ENCODE measurements around the gene POU2AF3. TPM values are rescaled to one million over a fixed set of nuclear protein-coding genes. Genes with fewer than 3 reads are reported as not detected.

POU2AF3 gene
- total RNA-seq, 1 experiment from 2014 or later = not detected

DNA sequence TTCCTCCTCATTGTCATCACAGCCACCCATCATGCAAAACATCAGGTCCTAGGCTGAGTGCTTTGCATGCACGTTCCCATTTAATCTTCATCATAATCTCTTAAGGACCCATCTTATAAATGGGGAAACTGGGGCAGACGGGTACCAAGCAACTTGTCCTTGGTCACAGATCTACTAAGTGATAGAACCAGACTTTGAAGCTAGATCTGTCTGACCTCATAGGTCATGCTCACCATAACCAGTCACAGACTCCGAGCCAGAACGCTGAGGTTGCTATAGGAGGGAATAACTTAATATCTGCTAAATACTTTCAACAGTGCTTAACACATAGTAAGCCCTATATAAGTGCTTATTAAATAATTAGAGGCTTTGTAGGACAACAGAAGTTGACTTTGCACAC is 37.7 kb downstream of the POU2AF3 start:
- H3K9me3 ChIP-seq (ENCODE audit: low read length) = no peaks in the 10 kb centered on the region
- H3K4me2 ChIP-seq (ENCODE audit: low read depth, low read length, poor library complexity, severe bottlenecking) = peak overlapping the region; percentile 59
- H3K9ac ChIP-seq (ENCODE audit: low read length) = no peak overlapping the region
- peak; percentile 94 for DNase-seq
- no peaks in the 10 kb centered on the region for H3K79me2 ChIP-seq (ENCODE audit: low read length)
- H3K4me1 ChIP-seq (ENCODE audit: low read length) = peaks cover 38% of the 10 kb centered on the region
- peaks cover 44% of the 10 kb centered on the region for H4K20me1 ChIP-seq (ENCODE audit: insufficient read depth, low read depth, low read length)
- H3K4me3 ChIP-seq (ENCODE audit: low read length) = peak overlapping the region; percentile 29
- H3K36me3 ChIP-seq (ENCODE audit: insufficient read depth, low read length) = no peaks in the 10 kb centered on the region
- no peaks in the 10 kb centered on the region; the same call in 1 of the 2 replicates for H3K27me3 ChIP-seq (ENCODE audit: low read length)
- H2AFZ ChIP-seq (ENCODE audit: low read length) = no peak overlapping the region
- no peak overlapping the region for H3K27ac ChIP-seq (ENCODE audit: low read length)
- no peaks in the 10 kb centered on the region for H3K9me2 ChIP-seq (replicated peaks; ENCODE audit: insufficient read depth, low read length)

DNA sequence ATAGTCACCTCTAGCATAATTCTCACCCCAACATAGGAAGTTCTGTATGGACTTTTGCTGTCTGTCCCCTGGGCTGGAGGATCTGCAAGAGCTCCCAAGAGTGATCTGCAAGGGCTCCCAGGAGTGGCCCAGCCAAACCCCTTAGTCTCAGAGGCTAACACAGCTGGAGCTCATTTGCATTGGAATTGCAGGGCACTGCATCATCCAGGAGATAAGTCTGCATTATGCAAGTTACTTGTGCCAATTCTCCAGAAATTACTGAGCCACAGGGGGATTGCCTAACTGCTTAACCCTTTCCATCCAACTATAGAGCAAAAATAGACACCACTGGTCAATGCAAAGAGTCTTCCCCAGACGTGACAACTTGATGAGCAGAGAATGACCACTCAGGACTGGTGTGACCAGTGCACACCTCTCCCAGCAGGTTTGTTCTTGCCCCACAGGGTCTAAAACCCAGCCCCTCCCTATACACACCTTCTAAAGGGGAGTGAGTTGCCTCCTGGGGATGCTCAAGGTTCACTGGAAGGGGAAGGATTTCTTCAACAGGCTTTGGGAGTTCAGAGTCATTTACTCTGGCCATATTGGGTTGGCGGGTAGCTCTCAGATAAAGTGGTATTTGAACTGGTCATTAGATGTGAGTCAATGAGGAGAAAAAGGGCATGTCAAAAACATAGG is 38.4 kb downstream of the POU2AF3 start:
- Histone ChIP-seq H3K79me2 (ENCODE audit: low read length) (no peaks in the 10 kb centered on the region), H3K9me3 (ENCODE audit: low read length) (no peaks in the 10 kb centered on the region), H3K27me3 (ENCODE audit: low read length) (no peaks in the 10 kb centered on the region; the same call in 1 of the 2 replicates), H2AFZ (ENCODE audit: low read length) (no peak overlapping the region), H3K9me2 (replicated peaks; ENCODE audit: insufficient read depth, low read length) (no peaks in the 10 kb centered on the region), H3K27ac (ENCODE audit: low read length) (no peak overlapping the region), H3K4me1 (ENCODE audit: low read length) (peaks cover 38% of the 10 kb centered on the region), H3K36me3 (ENCODE audit: insufficient read depth, low read length) (no peaks in the 10 kb centered on the region), H3K4me3 (ENCODE audit: low read length) (peak overlapping the region; percentile 29), H4K20me1 (ENCODE audit: insufficient read depth, low read depth, low read length) (peaks cover 44% of the 10 kb centered on the region), H3K4me2 (ENCODE audit: low read depth, low read length, poor library complexity, severe bottlenecking) (peak overlapping the region; percentile 59), H3K9ac (ENCODE audit: low read length) (no peak overlapping the region)
- peak; percentile 92 for DNase-seq

DNA sequence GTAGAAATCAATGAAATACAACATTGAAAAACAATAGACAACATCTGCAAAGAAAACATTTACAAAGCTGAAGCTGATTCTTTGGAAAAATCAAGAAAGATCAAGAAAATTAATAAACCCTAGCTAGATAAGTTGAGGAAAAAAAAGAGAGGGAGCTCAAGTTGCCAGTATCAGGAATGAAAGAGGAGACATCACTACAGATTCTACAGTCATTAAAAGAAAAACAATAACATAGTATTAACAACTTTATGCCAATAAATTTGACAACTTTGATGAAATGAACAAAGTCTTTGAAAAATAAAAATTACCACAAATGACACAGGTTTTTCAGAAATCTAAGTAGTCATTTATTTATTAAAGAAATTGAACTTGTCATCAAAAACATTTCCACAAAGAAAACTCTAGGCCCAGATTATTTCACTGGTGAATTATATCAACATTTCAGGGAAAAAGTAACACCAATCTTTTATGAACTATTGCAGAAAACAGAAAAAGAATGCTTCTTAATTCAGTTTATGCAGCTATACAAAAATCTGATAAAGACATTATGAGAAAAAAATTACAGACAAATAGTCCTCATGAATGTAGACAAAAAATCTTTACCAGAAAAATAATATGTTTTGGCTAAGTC is 41.5 kb downstream of the POU2AF3 start:
- H2AFZ ChIP-seq (ENCODE audit: low read length) = no peak overlapping the region
- no peaks in the 10 kb centered on the region for H3K79me2 ChIP-seq (ENCODE audit: low read length)
- peaks cover 37% of the 10 kb centered on the region for H3K4me1 ChIP-seq (ENCODE audit: low read length)
- H3K9me3 ChIP-seq (ENCODE audit: low read length) = no peaks in the 10 kb centered on the region
- H3K27me3 ChIP-seq (ENCODE audit: low read length) = no peaks in the 10 kb centered on the region; the same call in 1 of the 2 replicates
- no peaks in the 10 kb centered on the region for H3K36me3 ChIP-seq (ENCODE audit: insufficient read depth, low read length)
- no peak overlapping the region for H3K4me3 ChIP-seq (ENCODE audit: low read length)
- no peak for DNase-seq
- no peak overlapping the region for H3K4me2 ChIP-seq (ENCODE audit: low read depth, low read length, poor library complexity, severe bottlenecking)
- H3K9me2 ChIP-seq (replicated peaks; ENCODE audit: insufficient read depth, low read length) = no peaks in the 10 kb centered on the region
- H3K27ac ChIP-seq (ENCODE audit: low read length) = no peak overlapping the region
- H3K9ac ChIP-seq (ENCODE audit: low read length) = no peak overlapping the region
- peaks cover 23% of the 10 kb centered on the region for H4K20me1 ChIP-seq (ENCODE audit: insufficient read depth, low read depth, low read length)

DNA sequence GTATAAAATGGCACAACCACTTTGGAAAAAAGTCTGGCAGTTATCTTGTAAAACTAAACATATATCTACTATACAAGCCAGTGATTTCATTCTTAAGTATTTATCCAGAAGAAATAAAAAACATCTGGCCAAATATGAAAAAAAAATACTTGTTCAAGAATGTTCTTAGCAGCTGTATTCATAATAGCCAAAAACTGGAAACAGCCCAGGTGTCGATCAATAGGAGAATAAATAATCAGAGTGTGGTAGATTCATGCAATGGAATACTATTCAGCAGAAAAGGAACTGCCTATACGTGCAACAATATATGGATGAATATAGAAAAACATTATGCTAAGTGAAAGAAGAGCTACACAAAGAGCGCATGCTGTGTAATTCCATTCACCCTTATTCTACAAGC is 44.0 kb downstream of the POU2AF3 start:
- no peak overlapping the region for H3K9ac ChIP-seq (ENCODE audit: low read length)
- no peak overlapping the region for H3K4me2 ChIP-seq (ENCODE audit: low read depth, low read length, poor library complexity, severe bottlenecking)
- H3K79me2 ChIP-seq (ENCODE audit: low read length) = no peaks in the 10 kb centered on the region
- H3K36me3 ChIP-seq (ENCODE audit: insufficient read depth, low read length) = no peaks in the 10 kb centered on the region
- H4K20me1 ChIP-seq (ENCODE audit: insufficient read depth, low read depth, low read length) = 0 out of 2 replicates have a peak, but pooled peaks cover 7% of the 10 kb centered on the region
- no peak for DNase-seq
- H3K4me3 ChIP-seq (ENCODE audit: low read length) = no peak overlapping the region
- H3K9me3 ChIP-seq (ENCODE audit: low read length) = no peaks in the 10 kb centered on the region
- no peaks in the 10 kb centered on the region for H3K27me3 ChIP-seq (ENCODE audit: low read length)
- H2AFZ ChIP-seq (ENCODE audit: low read length) = no peak overlapping the region
- no peak overlapping the region for H3K27ac ChIP-seq (ENCODE audit: low read length)
- H3K9me2 ChIP-seq (replicated peaks; ENCODE audit: insufficient read depth, low read length) = no peaks in the 10 kb centered on the region
- H3K4me1 ChIP-seq (ENCODE audit: low read length) = peaks cover 27% of the 10 kb centered on the region

DNA sequence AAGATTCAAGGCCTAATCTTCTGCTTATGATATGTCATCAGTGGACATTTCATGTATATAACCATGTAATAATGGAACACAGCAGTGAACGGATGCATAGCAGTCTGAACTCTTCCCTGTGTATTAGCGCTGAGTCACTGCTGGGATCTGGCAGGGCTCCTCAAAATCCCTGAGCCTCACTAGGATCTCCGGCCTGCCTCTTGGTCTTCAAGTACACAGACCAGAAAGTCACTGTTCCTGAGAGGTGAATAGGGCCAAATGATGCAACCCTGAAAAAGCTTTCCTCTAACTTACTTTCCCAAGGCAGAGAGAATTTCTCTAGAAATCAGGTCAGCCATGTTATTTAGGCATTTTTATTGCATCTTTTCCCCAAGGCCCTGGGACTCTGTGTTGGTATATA is 45.7 kb downstream of the POU2AF3 start:
- no peak overlapping the region for H3K4me3 ChIP-seq (ENCODE audit: low read length)
- 0 out of 2 replicates have a peak, but pooled peaks cover 7% of the 10 kb centered on the region for H4K20me1 ChIP-seq (ENCODE audit: insufficient read depth, low read depth, low read length)
- no peaks in the 10 kb centered on the region for H3K79me2 ChIP-seq (ENCODE audit: low read length)
- H3K27ac ChIP-seq (ENCODE audit: low read length) = no peak overlapping the region
- DNase-seq = peak; percentile 78
- no peak overlapping the region for H3K9ac ChIP-seq (ENCODE audit: low read length)
- peaks cover 4% of the 10 kb centered on the region; the same call in 1 of the 2 replicates for H3K36me3 ChIP-seq (ENCODE audit: insufficient read depth, low read length)
- H2AFZ ChIP-seq (ENCODE audit: low read length) = no peak overlapping the region
- peaks cover 26% of the 10 kb centered on the region for H3K4me1 ChIP-seq (ENCODE audit: low read length)
- H3K4me2 ChIP-seq (ENCODE audit: low read depth, low read length, poor library complexity, severe bottlenecking) = no peak overlapping the region
- no peaks in the 10 kb centered on the region for H3K9me3 ChIP-seq (ENCODE audit: low read length)
- H3K27me3 ChIP-seq (ENCODE audit: low read length) = no peaks in the 10 kb centered on the region
- H3K9me2 ChIP-seq (replicated peaks; ENCODE audit: insufficient read depth, low read length) = no peaks in the 10 kb centered on the region

DNA sequence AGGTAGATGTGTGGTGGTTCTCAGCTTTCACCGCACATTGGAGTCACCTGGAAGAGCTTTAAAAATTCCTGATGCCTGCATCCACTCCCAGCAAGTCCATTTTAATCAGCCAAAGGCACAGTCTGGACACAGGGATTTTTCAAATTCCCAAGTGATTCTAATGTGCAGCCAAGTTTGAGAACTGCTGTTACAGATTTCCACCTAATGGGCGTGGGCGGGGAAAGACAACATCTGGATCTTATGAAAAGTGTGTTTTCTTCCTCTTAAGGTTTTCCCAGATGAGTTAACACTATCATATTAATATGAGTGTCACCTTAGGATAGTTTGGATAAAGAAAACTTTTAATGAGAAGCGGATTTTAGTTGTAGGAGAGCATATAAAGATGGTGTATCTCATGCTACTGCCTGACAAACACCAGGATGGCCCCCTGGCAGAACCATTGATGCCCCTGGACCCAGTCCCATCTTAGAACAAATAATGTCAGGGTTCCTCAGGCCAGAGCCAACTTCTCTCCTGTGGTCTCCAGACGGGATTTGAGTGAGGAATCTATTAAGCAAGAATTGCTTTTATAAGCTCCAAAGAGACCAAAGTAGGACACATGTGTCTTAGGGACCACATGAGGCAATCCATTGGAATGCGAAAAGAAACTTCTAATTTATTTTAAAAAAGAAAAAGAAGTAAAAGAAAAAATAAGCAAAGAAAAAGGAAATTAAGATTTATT is 48.8 kb downstream of the POU2AF3 start:
- Histone ChIP-seq H3K9me3 (ENCODE audit: low read length) (no peaks in the 10 kb centered on the region), H3K4me3 (ENCODE audit: low read length) (no peak overlapping the region), H2AFZ (ENCODE audit: low read length) (no peak overlapping the region), H4K20me1 (ENCODE audit: insufficient read depth, low read depth, low read length) (0 out of 2 replicates have a peak, but pooled peaks cover 11% of the 10 kb centered on the region), H3K4me1 (ENCODE audit: low read length) (peaks cover 58% of the 10 kb centered on the region), H3K9me2 (replicated peaks; ENCODE audit: insufficient read depth, low read length) (no peaks in the 10 kb centered on the region), H3K9ac (ENCODE audit: low read length) (no peak overlapping the region), H3K27ac (ENCODE audit: low read length) (no peak overlapping the region), H3K27me3 (ENCODE audit: low read length) (no peaks in the 10 kb centered on the region), H3K4me2 (ENCODE audit: low read depth, low read length, poor library complexity, severe bottlenecking) (peak overlapping the region; percentile 0), H3K79me2 (ENCODE audit: low read length) (no peaks in the 10 kb centered on the region), H3K36me3 (ENCODE audit: insufficient read depth, low read length) (peaks cover 30% of the 10 kb centered on the region)
- DNase-seq = no peak

DNA sequence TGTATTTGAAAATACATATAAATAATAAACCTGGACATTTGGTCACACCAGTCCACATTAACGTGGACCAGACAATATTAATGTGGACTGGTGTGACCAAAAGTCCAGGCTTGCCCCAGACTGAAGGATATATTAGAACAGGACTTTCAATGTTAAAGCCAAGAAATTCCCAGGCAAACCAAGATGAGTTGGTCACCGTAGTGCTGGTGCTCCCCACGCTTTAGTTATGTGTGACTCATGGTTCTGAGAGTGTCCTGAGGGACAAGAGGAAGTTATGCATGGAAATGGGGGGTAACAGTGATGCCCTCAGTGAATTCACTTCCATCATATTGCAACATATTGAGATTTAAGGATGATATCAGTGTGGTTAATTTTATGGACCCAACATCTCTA is 49.4 kb downstream of the POU2AF3 start:
- Histone ChIP-seq H3K9me3 (ENCODE audit: low read length) (no peaks in the 10 kb centered on the region), H3K4me2 (ENCODE audit: low read depth, low read length, poor library complexity, severe bottlenecking) (no peak overlapping the region), H3K4me1 (ENCODE audit: low read length) (peaks cover 62% of the 10 kb centered on the region), H3K9me2 (replicated peaks; ENCODE audit: insufficient read depth, low read length) (no peaks in the 10 kb centered on the region), H3K4me3 (ENCODE audit: low read length) (no peak overlapping the region), H3K27ac (ENCODE audit: low read length) (no peak overlapping the region), H3K79me2 (ENCODE audit: low read length) (no peaks in the 10 kb centered on the region), H2AFZ (ENCODE audit: low read length) (no peak overlapping the region), H3K9ac (ENCODE audit: low read length) (no peak overlapping the region), H3K27me3 (ENCODE audit: low read length) (no peaks in the 10 kb centered on the region), H3K36me3 (ENCODE audit: insufficient read depth, low read length) (peaks cover 35% of the 10 kb centered on the region), H4K20me1 (ENCODE audit: insufficient read depth, low read depth, low read length) (0 out of 2 replicates have a peak, but pooled peaks cover 11% of the 10 kb centered on the region)
- DNase-seq = peak; percentile 72

DNA sequence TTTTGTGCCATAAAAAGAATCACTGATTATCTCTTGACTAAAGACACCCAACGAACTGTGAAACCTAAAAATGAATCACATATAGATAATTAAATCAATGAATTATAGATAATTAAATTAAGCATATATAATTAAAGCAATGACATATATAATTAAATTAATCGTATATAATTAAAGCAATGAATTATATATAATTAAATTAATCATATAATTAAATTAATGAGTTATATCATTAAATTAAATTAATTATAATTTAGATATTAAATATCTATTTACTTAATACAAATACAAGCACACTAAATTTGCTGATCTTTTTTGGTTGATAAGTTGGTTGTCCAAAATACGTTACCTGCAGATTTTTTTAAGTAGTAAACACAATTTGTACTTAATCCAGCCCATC is 49.8 kb downstream of the POU2AF3 start:
- Histone ChIP-seq H3K27me3 (ENCODE audit: low read length) (no peaks in the 10 kb centered on the region), H3K9ac (ENCODE audit: low read length) (no peak overlapping the region), H3K4me1 (ENCODE audit: low read length) (peaks cover 66% of the 10 kb centered on the region), H3K9me2 (replicated peaks; ENCODE audit: insufficient read depth, low read length) (no peaks in the 10 kb centered on the region), H2AFZ (ENCODE audit: low read length) (no peak overlapping the region), H3K4me3 (ENCODE audit: low read length) (no peak overlapping the region), H3K9me3 (ENCODE audit: low read length) (no peaks in the 10 kb centered on the region), H3K27ac (ENCODE audit: low read length) (no peak overlapping the region), H4K20me1 (ENCODE audit: insufficient read depth, low read depth, low read length) (peaks cover 12% of the 10 kb centered on the region; the same call in 1 of the 2 replicates), H3K4me2 (ENCODE audit: low read depth, low read length, poor library complexity, severe bottlenecking) (no peak overlapping the region), H3K79me2 (ENCODE audit: low read length) (no peaks in the 10 kb centered on the region), H3K36me3 (ENCODE audit: insufficient read depth, low read length) (peaks cover 38% of the 10 kb centered on the region)
- peak; percentile 69 for DNase-seq
